HCT116 (cell line): Measurements from ENCODE around the gene NR2F1-AS1. TPM values are rescaled to one million over a fixed set of nuclear protein-coding genes. Genes with fewer than 3 reads are reported as not detected.

Source experiments
- ATAC-seq: fragments of 200-7000 bp; cut with Tn5 transposase; 2 replicates; pipeline ENCODE4 v1.9.1; 2020; ENCODE audit warnings: mild to moderate bottlenecking, moderate library complexity
- BruUV-seq: library from RNA; stranded (reverse); fragments of 400-500 nt; replicated peaks from 2 replicates; lab custom pipeline; 2021; lab: Mats Ljungman, UMichigan
- CTCF ChIA-PET: fragments of 300-600 bp; sonication (Branson Sonifier 250); formaldehyde crosslinking; loops from one replicate; lab custom pipeline; 2021; ENCODE audit warnings: antibody characterized with exemption; lab: Charles Lee
- POLR2A ChIA-PET: fragments of 300-600, 350-600 bp; sonication (Branson Sonifier 250); formaldehyde crosslinking; loops from one replicate; lab custom pipeline; 2021; ENCODE audit warnings: antibody characterized with exemption; lab: Charles Lee
- RAD21 ChIA-PET, 2 experiments: fragments of 300-600 bp; sonication (Branson Sonifier 250); formaldehyde crosslinking; loops; one replicate each; lab custom pipeline; 2023; ENCODE audit warnings: low total read pairs in 2 of 2; ENCODE audit not compliant: uncharacterized antibody in 2 of 2, unreplicated experiment in 2 of 2, low non-redundant PET in 1 of 2; lab: Charles Lee
- DNase-seq: peaks from one replicate; pipeline ENCODE4 v3.0.0-alpha.2; 2010; ENCODE audit warnings: low read depth, low spot score
- H2AFZ ChIP-seq: fragments of 200-600 bp; shearing (Covaris generic), sonication (generic); 2 replicates; pipeline ENCODE4 v1.6.1; 2017; ENCODE audit warnings: low read depth, mixed run types, mixed read lengths, antibody characterized with exemption, low read length; ENCODE audit not compliant: poor library complexity, severe bottlenecking
- H3K27ac ChIP-seq: 2 replicates; pipeline ENCODE4 v1.5.1; 2012; ENCODE audit warnings: low read depth, low read length
- H3K27me3 ChIP-seq: fragments of 200-600 bp; sonication (generic); 2 replicates; pipeline ENCODE4 v1.6.1; 2016; ENCODE audit warnings: mixed run types, low read length, mixed read lengths; ENCODE audit not compliant: insufficient read depth
- H3K36me3 ChIP-seq, 2 experiments: fragments of 200-500 bp in 1 of 2; fragments of 200-600 bp in 1 of 2; sonication (Bioruptor generic) in 1 of 2; sonication (generic) in 1 of 2; 2 replicates each; pipeline versions ENCODE4 v1.5.1 to v1.6.1; 2014 to 2016; ENCODE audit warnings: low read length in 2 of 2, inconsistent platforms in 1 of 2, mixed read lengths in 1 of 2, mixed run types in 1 of 2; ENCODE audit not compliant: insufficient read depth in 2 of 2, control insufficient read depth in 1 of 2
- H3K4me1 ChIP-seq, 2 experiments: fragments of 200-600 bp in 1 of 2; sonication (generic) in 1 of 2; 2 replicates each; pipeline versions ENCODE4 v1.5.1 to v1.6.1; 2012 to 2017; ENCODE audit warnings: low read length in 2 of 2, inconsistent platforms in 1 of 2, mild to moderate bottlenecking in 1 of 2, mixed read lengths in 1 of 2, mixed run types in 1 of 2, moderate library complexity in 1 of 2; ENCODE audit not compliant: insufficient read depth in 2 of 2, control insufficient read depth in 1 of 2
- H3K4me2 ChIP-seq: fragments of 200-600 bp; sonication (generic); 2 replicates; pipeline ENCODE4 v1.6.1; 2017; ENCODE audit warnings: mixed run types, low read length, mixed read lengths
- H3K4me3 ChIP-seq, 2 experiments: fragments of 200-600 bp in 1 of 2; sonication (generic) in 1 of 2; replicated peaks in 1 of 2; 2 replicates each; pipeline ENCODE4 v1.5.1; 2011 to 2016; ENCODE audit warnings: low read length in 2 of 2, control low read depth in 1 of 2, low read depth in 1 of 2, mild to moderate bottlenecking in 1 of 2, mixed read lengths in 1 of 2, mixed run types in 1 of 2
- H3K79me2 ChIP-seq: fragments of 200-600 bp; sonication (generic); 2 replicates; pipeline ENCODE4 v1.6.1; 2017; ENCODE audit warnings: mild to moderate bottlenecking, mixed run types, low read length, moderate library complexity, mixed read lengths; ENCODE audit not compliant: insufficient read depth
- H3K9ac ChIP-seq: fragments of 200-600 bp; sonication (generic); 2 replicates; pipeline ENCODE4 v1.6.1; 2016; ENCODE audit warnings: low read length, mixed read lengths
- H3K9me2 ChIP-seq: fragments of 200-600 bp; sonication (generic), shearing (Covaris generic); 2 replicates; pipeline ENCODE4 v1.6.1; 2017; ENCODE audit warnings: mixed run types, mild to moderate bottlenecking, moderate library complexity; ENCODE audit not compliant: insufficient read depth
- H3K9me3 ChIP-seq, 2 experiments: fragments of 200-500 bp in 1 of 2; fragments of 200-600 bp in 1 of 2; sonication (Bioruptor generic) in 1 of 2; sonication (generic) in 1 of 2; 2 replicates each; pipeline ENCODE4 v1.6.1; 2014 to 2017; ENCODE audit warnings: low read length in 2 of 2, mixed read lengths in 2 of 2, inconsistent platforms in 1 of 2, low read depth in 1 of 2, mild to moderate bottlenecking in 1 of 2, mixed run types in 1 of 2, moderate library complexity in 1 of 2; ENCODE audit not compliant: control insufficient read depth in 1 of 2, insufficient read depth in 1 of 2
- H4K20me1 ChIP-seq: fragments of 200-600 bp; sonication (generic), shearing (Covaris generic); 2 replicates; pipeline ENCODE4 v1.6.1; 2017; ENCODE audit warnings: mixed run types, mild to moderate bottlenecking, moderate library complexity; ENCODE audit not compliant: insufficient read depth
- CBX3 ChIP-seq: IDR thresholded peaks from 2 replicates; pipeline ENCODE4 v1.6.1; 2012; ENCODE audit warnings: low read depth
- EZH2 ChIP-seq: fragments of 200-600 bp; sonication (generic); IDR thresholded peaks from 2 replicates; pipeline ENCODE4 v1.6.1; 2017; ENCODE audit warnings: antibody characterized with exemption, mixed run types
- SRF ChIP-seq: IDR thresholded peaks from 2 replicates; pipeline ENCODE4 v1.6.1; 2012; ENCODE audit warnings: low read depth
- intact Hi-C: fragments of 100-400 bp; cut with micrococcal nuclease; formaldehyde crosslinking; loops from 2 replicates; pipeline ENCODE4 v1.10.0; 2022
- total RNA-seq: library from RNA; stranded (reverse); gene quantifications from one replicate; pipeline ENCODE4 v1.2.1, GENCODE V29; 2021; ENCODE audit not compliant: unreplicated experiment

NR2F1-AS1 gene
- total RNA-seq, 1 experiment from 2014 or later = 20.1 TPM

DNA sequence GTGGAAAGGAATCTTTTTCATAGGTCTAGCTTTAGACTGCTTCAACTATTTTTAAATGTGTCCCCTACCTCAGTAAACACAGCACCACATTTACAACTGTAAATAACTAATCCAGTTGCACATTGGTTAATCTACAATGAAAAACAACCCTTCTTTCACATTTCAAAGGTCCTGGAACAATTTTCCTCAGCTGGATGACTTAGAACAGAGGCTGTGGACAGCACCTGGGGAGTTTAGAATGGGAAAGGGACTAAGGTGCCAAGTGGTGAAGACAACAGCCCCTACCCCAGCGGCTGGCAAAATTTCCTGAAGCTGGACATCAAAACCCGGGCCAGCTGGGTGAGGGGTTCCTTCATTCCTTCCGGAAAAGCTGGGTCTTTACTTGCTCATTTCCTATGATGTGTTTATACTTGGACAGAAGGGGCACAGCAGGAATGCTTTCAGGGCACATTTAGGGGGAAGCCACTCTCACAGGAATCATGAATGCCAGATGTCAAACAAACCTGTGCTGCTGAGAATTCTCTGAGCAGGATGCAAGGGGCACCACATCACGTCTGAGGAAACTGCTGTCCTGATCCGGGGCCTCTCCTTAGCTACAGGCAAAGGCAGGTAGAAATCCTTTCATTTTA, 158.3 kb downstream of the NR2F1-AS1 start:
- DNase-seq (no peak), ATAC-seq (no peak)
- Histone ChIP-seq H3K9ac (no peak overlapping the region), H2AFZ (no peak overlapping the region), H3K9me3 (no peaks in the 10 kb centered on the region), H3K4me2 (no peak overlapping the region), H3K36me3 (no peaks in the 10 kb centered on the region), H3K4me1 (peaks cover 0 to 26% of the 10 kb centered on the region in 2 experiments; a peak in 2 of 4 replicates), H3K79me2 (no peaks in the 10 kb centered on the region), H3K27me3 (no peaks in the 10 kb centered on the region), H4K20me1 (no peaks in the 10 kb centered on the region), H3K9me2 (no peaks in the 10 kb centered on the region), H3K27ac (no peak overlapping the region), H3K4me3 (no peak overlapping the region)
- no TSS peak for BruUV-seq
- RAD21 ChIA-PET = no interaction called here
- POLR2A ChIA-PET = no interaction called here
- intact Hi-C loops = no loop called here
- no peak for TF ChIP-seq SRF
- CTCF ChIA-PET = no interaction called here

DNA sequence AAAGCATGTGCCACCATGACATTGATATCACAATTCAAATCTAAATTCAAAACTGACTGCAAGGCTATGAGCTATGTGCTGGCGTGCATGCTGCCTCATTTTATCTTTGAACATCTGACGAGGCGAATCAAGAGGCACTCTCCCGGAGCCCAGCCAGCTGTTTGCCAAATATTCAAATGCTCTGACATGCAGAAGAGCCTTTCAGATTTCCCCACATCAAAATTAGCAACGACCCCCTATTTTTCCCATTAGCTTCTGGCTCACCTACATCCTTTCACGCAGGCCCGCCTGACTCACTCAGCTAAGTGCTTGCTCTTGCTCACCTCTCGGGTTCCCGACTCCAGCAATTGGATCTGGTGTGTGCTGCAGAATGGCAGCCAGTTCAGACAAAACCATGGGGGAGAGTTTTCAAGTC, 159.0 kb downstream of the NR2F1-AS1 start:
- no peak for TF ChIP-seq CBX3
- TF ChIP-seq EZH2 = no peak
- intact Hi-C loops = no loop called here
- Histone ChIP-seq H3K9me3 (no peaks in the 10 kb centered on the region), H3K4me2 (no peak overlapping the region), H3K9ac (no peak overlapping the region), H3K36me3 (no peaks in the 10 kb centered on the region), H3K27ac (no peak overlapping the region), H3K79me2 (no peaks in the 10 kb centered on the region), H2AFZ (no peak overlapping the region), H3K9me2 (no peaks in the 10 kb centered on the region), H3K4me3 (no peak overlapping the region), H4K20me1 (no peaks in the 10 kb centered on the region), H3K27me3 (no peaks in the 10 kb centered on the region), H3K4me1 (peaks cover 0 to 18% of the 10 kb centered on the region in 2 experiments; a peak in 2 of 4 replicates)
- no peak for DNase-seq
- POLR2A ChIA-PET = no interaction called here
- CTCF ChIA-PET = no interaction called here
- RAD21 ChIA-PET = no interaction called here
- no TSS peak for BruUV-seq
- no peak for ATAC-seq
